Lung (tissue), 12 donors: Measurements from ENCODE around the gene DNAJC21. TPM values are rescaled to one million over a fixed set of nuclear protein-coding genes. Genes with fewer than 3 reads are reported as not detected.

ENCODE experiments used
- ATAC-seq: fragments of 200-7000 bp; cut with Tn5 transposase; one replicate; pipeline ENCODE4 v1.9.1; 2020; ENCODE audit warnings: moderate number of reproducible peaks; ENCODE audit not compliant: insufficient read depth, low FRiP score
- DNase-seq, 3 donors: peaks; one replicate each; pipeline ENCODE4 v3.0.0-alpha.2; 2013 to 2017
- H3K27ac ChIP-seq, 2 donors: one replicate each; pipeline ENCODE4 v1.5.1; 2013; ENCODE audit warnings: mild to moderate bottlenecking in 2 of 2, moderate library complexity in 2 of 2, control low read depth in 1 of 2, inconsistent platforms in 1 of 2, low read depth in 1 of 2, low read length in 1 of 2
- H3K27me3 ChIP-seq, 3 donors: one replicate each; pipeline ENCODE4 v1.5.1; 2013; ENCODE audit warnings: low read length in 2 of 3; ENCODE audit not compliant: control insufficient read depth in 3 of 3, insufficient read depth in 3 of 3
- H3K36me3 ChIP-seq, 4 donors: one replicate each; pipeline ENCODE4 v1.5.1; 2013; ENCODE audit warnings: low read length in 4 of 4, mild to moderate bottlenecking in 1 of 4, moderate library complexity in 1 of 4; ENCODE audit not compliant: control insufficient read depth in 4 of 4, insufficient read depth in 4 of 4
- H3K4me1 ChIP-seq, 5 donors: one replicate each; pipeline ENCODE4 v1.5.1; 2013; ENCODE audit warnings: low read length in 5 of 5, mild to moderate bottlenecking in 2 of 5, moderate library complexity in 1 of 5; ENCODE audit not compliant: control insufficient read depth in 5 of 5, insufficient read depth in 5 of 5
- H3K4me3 ChIP-seq: one replicate; pipeline ENCODE4 v1.5.1; 2013; ENCODE audit warnings: mild to moderate bottlenecking, control low read depth, moderate library complexity
- H3K9ac ChIP-seq, 2 donors: one replicate each; pipeline ENCODE4 v1.5.1; 2013; ENCODE audit warnings: low read length in 2 of 2, control low read depth in 1 of 2; ENCODE audit not compliant: insufficient read depth in 1 of 2
- H3K9me3 ChIP-seq, 4 donors: one replicate each; pipeline ENCODE4 v1.5.1; 2013; ENCODE audit warnings: low read length in 3 of 4, mild to moderate bottlenecking in 1 of 4, moderate library complexity in 1 of 4; ENCODE audit not compliant: control insufficient read depth in 4 of 4, insufficient read depth in 3 of 4
- WGBS, 2 donors: extraction: QIAGEN DNeasy Blood & Tissue Kit; methylation state at CpG; one replicate each; pipeline ENCODE4 v1.1.7; 2013; 5-methylcytosine and 5-hydroxymethylcytosine counted together
- polyA plus RNA-seq, 2 donors: library from polyadenylated mRNA; stranded (reverse); fragments of 200-250 nt; gene quantifications; one replicate each; pipeline ENCODE4 v1.2.1, GENCODE V29; 2013
- total RNA-seq, 2 donors: library from RNA; depleted of rRNA in 1 of 2; stranded (reverse); fragments of >200 nt in 1 of 2; gene quantifications; one replicate each; pipeline ENCODE4 v1.2.1, GENCODE V29; 2014 to 2021
- TF ChIP-seq, protein P1 (sequence below): IDR thresholded peaks from 2 replicates; pipeline ENCODE4 v1.5.1; 2012; ENCODE audit warnings: mild to moderate bottlenecking; ENCODE audit errors: control extremely low read depth, extremely low read depth
- donor health status: control.
- donor health status: control.
- donor health status: Bipolar disorder and iron deficiency.
- donor health status: healthy.
- donor health status: DM: yes; HTN: yes; CAD: no.

Gene DNAJC21
- total and polyA plus RNA-seq, 4 donors: 23.8 to 45.6 (median 34.3) TPM

GRCh38 chr5:34998058-34998789 lies 68.9 kb downstream of the DNAJC21 start:
- H3K4me3 ChIP-seq: no peak overlapping the region
- no peaks in the 10 kb centered on the region for H3K4me1 ChIP-seq
- TF ChIP-seq, protein P1, sequence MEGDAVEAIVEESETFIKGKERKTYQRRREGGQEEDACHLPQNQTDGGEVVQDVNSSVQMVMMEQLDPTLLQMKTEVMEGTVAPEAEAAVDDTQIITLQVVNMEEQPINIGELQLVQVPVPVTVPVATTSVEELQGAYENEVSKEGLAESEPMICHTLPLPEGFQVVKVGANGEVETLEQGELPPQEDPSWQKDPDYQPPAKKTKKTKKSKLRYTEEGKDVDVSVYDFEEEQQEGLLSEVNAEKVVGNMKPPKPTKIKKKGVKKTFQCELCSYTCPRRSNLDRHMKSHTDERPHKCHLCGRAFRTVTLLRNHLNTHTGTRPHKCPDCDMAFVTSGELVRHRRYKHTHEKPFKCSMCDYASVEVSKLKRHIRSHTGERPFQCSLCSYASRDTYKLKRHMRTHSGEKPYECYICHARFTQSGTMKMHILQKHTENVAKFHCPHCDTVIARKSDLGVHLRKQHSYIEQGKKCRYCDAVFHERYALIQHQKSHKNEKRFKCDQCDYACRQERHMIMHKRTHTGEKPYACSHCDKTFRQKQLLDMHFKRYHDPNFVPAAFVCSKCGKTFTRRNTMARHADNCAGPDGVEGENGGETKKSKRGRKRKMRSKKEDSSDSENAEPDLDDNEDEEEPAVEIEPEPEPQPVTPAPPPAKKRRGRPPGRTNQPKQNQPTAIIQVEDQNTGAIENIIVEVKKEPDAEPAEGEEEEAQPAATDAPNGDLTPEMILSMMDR: no peak
- DNase-seq (peak in 1 of 3 donors; percentile 7), ATAC-seq (no peak)
- no peak overlapping the region for H3K27ac ChIP-seq
- H3K9me3 ChIP-seq: no peaks in the 10 kb centered on the region
- no peak overlapping the region for H3K9ac ChIP-seq
- no peaks in the 10 kb centered on the region for H3K36me3 ChIP-seq
- no peaks in the 10 kb centered on the region for H3K27me3 ChIP-seq
- WGBS, 2 donors: 72 to 84% methylated on average over 6 of the region's 6 CpGs

- Histone ChIP-seq H3K36me3 (no peaks in the 10 kb centered on the region), H3K27me3 (peaks cover 0 to 4% (median 0%) of the 10 kb centered on the region in 3 donors), H3K9me3 (no peaks in the 10 kb centered on the region), H3K4me3 (no peak overlapping the region), H3K9ac (no peak overlapping the region), H3K4me1 (no peaks in the 10 kb centered on the region), H3K27ac (no peak overlapping the region)
- no peak for DNase-seq
- TF ChIP-seq, protein P1: no peak
- no peak for ATAC-seq
- 81 to 92% methylated on average over 3 of the region's 3 CpGs for WGBS, 2 donors
Observed at GRCh38 chr5:35001842-35002241, 72.5 kb downstream of the DNAJC21 start.

GRCh38 chr5:35002459-35002858 lies 73.1 kb downstream of the DNAJC21 start:
- Histone ChIP-seq H3K36me3 (no peaks in the 10 kb centered on the region), H3K9me3 (no peaks in the 10 kb centered on the region), H3K9ac (no peak overlapping the region), H3K27ac (no peak overlapping the region), H3K4me1 (no peaks in the 10 kb centered on the region), H3K27me3 (peaks cover 0 to 4% (median 0%) of the 10 kb centered on the region in 3 donors), H3K4me3 (no peak overlapping the region)
- WGBS, 2 donors: 91 to 97% methylated on average over 6 of the region's 6 CpGs
- ATAC-seq (no peak), DNase-seq (no peak)
- TF ChIP-seq, protein P1: no peak
